Measurements from ENCODE around the gene CASP7. TPM values are rescaled to one million over a fixed set of nuclear protein-coding genes. Genes with fewer than 3 reads are reported as not detected.

CASP7 gene
- total and polyA plus RNA-seq, 7 experiments from 2014 or later, result 8.5 to 43.4 (median 13.6) TPM

DNA sequence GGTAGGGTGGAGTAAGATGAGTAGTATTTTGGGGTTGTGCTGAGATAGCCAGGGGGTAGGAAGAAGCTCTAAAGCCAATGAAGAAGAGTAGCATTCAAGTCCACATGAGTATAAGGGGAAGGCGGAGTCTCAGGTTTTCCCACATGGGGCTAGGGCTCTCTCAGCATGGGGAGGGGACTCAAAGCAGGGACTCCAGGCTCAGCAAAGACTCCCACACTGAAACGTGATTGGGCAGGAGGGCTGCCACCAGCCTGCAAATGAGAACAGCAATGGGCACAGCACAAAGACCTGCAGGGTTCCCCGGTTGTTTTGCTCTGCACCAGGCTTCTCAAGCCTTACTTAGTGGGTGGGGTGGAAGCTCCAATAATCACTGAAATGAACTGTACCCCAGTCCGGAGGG, 14.4 kb upstream of the CASP7 start:
- DNase-seq (no peak), ATAC-seq (no peak)
- Histone ChIP-seq H3K9me3 (ENCODE audit: control insufficient read depth in 2 of 3, low read length in 3 of 3) (peaks cover 0 to 2% (median 0%) of the 10 kb centered on the region in 3 experiments), H3K27ac (ENCODE audit: low read depth, low read length) (no peak overlapping the region), H3K27me3 (ENCODE audit: control insufficient read depth in 2 of 2, insufficient read depth in 2 of 2, low read length in 2 of 2) (no peaks in the 10 kb centered on the region), H3K36me3 (ENCODE audit: control insufficient read depth in 2 of 3, insufficient read depth in 3 of 3, low read length in 3 of 3) (no peaks in the 10 kb centered on the region), H3K4me1 (ENCODE audit: control insufficient read depth in 2 of 2, insufficient read depth in 2 of 2, low read length in 2 of 2) (no peaks in the 10 kb centered on the region), H3K4me3 (ENCODE audit: low read length) (no peak overlapping the region)
- Mint-ChIP-seq H3K4me3 (no peak overlapping the region), H3K27me3 (peaks cover 0 to 20% (median 12%) of the 10 kb centered on the region in 5 donors), H3K36me3 (peaks cover 0 to 4% (median 0%) of the 10 kb centered on the region in 5 donors), H3K4me1 (peaks cover 0 to 11% (median 0%) of the 10 kb centered on the region in 7 donors), H3K9me3 (peaks cover 0 to 5% (median 4%) of the 10 kb centered on the region in 11 donors), H3K27ac (no peak overlapping the region)
- CTCF ChIA-PET, result no interaction called here
- intact Hi-C loops (cut with micrococcal nuclease), result no loop called here
- POLR2A ChIA-PET, result no interaction called here

DNA sequence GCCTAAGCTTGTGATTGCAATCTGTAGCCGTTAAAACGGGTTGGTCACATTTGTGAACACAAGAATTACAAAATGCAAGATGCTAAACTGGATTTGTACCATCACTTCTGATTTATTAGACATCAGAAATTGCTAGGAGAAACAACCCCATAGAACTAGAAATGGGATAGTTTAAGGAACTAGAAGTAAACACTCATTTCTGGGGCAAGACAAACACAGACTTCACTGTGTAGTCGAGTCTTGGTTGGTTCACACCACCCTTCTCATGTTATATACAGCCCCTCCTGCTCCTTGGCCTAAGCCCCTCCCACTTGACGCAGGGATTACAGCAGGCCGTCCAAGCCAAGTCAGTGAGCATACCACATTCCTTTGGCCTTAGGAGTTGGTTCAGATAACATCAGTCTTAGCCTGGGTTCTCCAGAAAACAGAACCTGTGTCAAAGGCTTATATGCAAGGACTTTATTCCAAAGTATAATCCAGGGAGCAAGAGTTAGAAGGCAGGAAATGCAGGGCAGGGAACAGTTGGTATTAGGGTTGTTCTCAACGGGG, 13.8 kb upstream of the CASP7 start:
- ATAC-seq, result no peak
- Mint-ChIP-seq H3K27me3 (peaks cover 0 to 20% (median 14%) of the 10 kb centered on the region in 5 donors), H3K4me1 (peaks cover 0 to 11% (median 0%) of the 10 kb centered on the region in 7 donors), H3K9me3 (peaks cover 0 to 10% (median 7%) of the 10 kb centered on the region in 11 donors), H3K27ac (no peak overlapping the region), H3K36me3 (peaks cover 0 to 4% (median 0%) of the 10 kb centered on the region in 5 donors), H3K4me3 (no peak overlapping the region)
- no peaks in the 10 kb centered on the region for H3K27me3 ChIP-seq (ENCODE audit: control insufficient read depth in 2 of 2, insufficient read depth in 2 of 2, low read length in 2 of 2)
- no peak for DNase-seq
- no peak overlapping the region for H3K4me3 ChIP-seq (ENCODE audit: low read length)
- H3K9me3 ChIP-seq (ENCODE audit: control insufficient read depth in 2 of 3, low read length in 3 of 3), result peaks cover 0 to 7% (median 0%) of the 10 kb centered on the region in 3 experiments
- no peak overlapping the region for H3K27ac ChIP-seq (ENCODE audit: low read depth, low read length)
- CTCF ChIA-PET, result no interaction called here
- no peaks in the 10 kb centered on the region for H3K36me3 ChIP-seq (ENCODE audit: control insufficient read depth in 2 of 3, insufficient read depth in 3 of 3, low read length in 3 of 3)
- no peaks in the 10 kb centered on the region for H3K4me1 ChIP-seq (ENCODE audit: control insufficient read depth in 2 of 2, insufficient read depth in 2 of 2, low read length in 2 of 2)
- intact Hi-C loops (cut with micrococcal nuclease), result no loop called here
- POLR2A ChIA-PET, result no interaction called here

DNA sequence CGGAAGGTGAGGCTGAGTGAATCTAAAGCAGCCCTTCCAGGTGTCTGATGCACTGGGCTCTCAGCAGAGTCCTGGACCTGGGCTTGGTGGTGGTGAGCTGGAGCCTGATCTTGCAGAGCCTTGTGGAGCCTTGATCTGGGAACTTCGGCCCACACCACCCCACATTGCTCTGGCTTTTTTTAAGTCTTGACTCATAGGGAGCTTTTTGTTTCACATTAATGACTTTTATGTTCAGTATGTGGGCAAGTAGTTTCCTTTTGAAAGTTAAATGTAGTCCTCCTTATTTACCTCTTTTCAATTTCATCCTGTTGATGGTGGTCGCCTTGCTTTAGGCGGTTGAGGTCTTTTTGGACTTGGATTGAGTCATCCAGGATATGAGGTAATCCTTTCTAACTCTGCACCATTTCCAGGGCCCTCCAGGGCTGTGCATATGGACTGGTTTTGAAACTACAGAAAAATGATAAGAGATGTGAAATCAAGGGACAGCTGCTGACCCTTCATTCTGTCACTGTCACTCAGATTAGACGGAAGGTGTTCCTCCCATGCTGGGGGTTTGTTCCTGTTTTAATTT, 12.9 kb upstream of the CASP7 start:
- no peaks in the 10 kb centered on the region for H3K4me1 ChIP-seq (ENCODE audit: control insufficient read depth in 2 of 2, insufficient read depth in 2 of 2, low read length in 2 of 2)
- Mint-ChIP-seq H3K27me3 (peaks cover 0 to 18% (median 16%) of the 10 kb centered on the region in 5 donors), H3K27ac (peak overlapping the region in 1 of 9 donors; percentile 47), H3K4me3 (no peak overlapping the region), H3K36me3 (peaks cover 0 to 4% (median 0%) of the 10 kb centered on the region in 5 donors), H3K9me3 (peaks cover 0 to 14% (median 7%) of the 10 kb centered on the region in 11 donors), H3K4me1 (peaks cover 0 to 11% (median 0%) of the 10 kb centered on the region in 7 donors)
- DNase-seq, result no peak
- ATAC-seq, result no peak
- no peak overlapping the region for H3K4me3 ChIP-seq (ENCODE audit: low read length)
- peaks cover 0 to 9% (median 0%) of the 10 kb centered on the region in 3 experiments for H3K9me3 ChIP-seq (ENCODE audit: control insufficient read depth in 2 of 3, low read length in 3 of 3)
- H3K36me3 ChIP-seq (ENCODE audit: control insufficient read depth in 2 of 3, insufficient read depth in 3 of 3, low read length in 3 of 3), result no peaks in the 10 kb centered on the region
- no peaks in the 10 kb centered on the region for H3K27me3 ChIP-seq (ENCODE audit: control insufficient read depth in 2 of 2, insufficient read depth in 2 of 2, low read length in 2 of 2)
- CTCF ChIA-PET, result no interaction called here
- no peak overlapping the region for H3K27ac ChIP-seq (ENCODE audit: low read depth, low read length)
- POLR2A ChIA-PET, result no interaction called here
- intact Hi-C loops (cut with micrococcal nuclease), result no loop called here

DNA sequence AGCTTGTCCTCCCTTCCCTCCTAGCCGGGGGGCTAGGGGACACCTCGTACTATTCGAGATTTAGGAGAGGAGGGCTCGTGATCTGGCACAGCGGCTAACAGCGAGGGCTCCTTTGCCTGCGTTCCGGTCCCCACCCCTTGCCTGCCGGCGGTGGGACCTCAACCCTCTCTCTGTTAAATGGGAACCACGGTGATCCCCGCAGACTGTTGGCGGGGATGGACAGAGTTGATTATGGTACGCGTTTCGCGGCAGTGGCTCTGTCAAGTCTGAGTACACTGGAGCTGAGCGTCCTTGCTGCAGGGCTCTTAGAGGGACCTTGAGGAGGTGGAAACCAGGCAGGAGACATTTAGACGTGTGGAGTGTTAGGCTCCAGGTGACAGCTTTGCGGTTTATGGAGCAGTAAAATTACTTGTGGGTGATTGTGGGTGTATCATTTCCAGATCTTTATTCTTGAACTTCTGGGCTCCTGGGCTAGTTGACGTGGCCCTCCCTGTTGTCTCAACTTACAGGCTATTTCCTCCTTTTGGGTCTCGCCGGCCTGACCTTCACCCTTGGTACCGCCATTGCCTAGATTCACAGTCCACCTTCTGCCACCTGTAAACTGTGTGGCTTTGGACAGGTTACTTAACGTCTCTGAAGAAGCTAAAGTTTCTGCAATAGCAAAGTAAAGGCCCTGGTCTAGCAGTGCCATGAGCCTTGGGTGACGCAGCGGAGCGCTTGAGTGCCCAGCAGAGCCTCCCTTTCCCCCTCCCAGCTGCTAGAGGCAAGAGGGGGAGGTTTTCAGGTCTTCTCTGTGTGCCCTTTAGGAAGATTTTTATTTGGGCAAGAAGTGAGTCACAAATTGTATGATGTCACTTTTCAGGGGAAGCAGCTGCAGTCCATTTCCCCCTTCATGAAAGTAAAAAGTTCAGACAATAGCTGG, 739 bp downstream of the CASP7 start:
- peak overlapping the region; percentile 96 for H3K4me3 ChIP-seq (ENCODE audit: low read length)
- ChIA-PET CTCF (interaction anchor here (0.6 to 1.1 kb wide), 2 partner anchors 423 to 506 kb away, joined by 3 read pairs; no protein-coding TSS in a partner anchor), POLR2A (interaction anchor here (1.0 kb wide), 1 partner anchor 9 kb away, joined by 3 read pairs; no protein-coding TSS in a partner anchor)
- no peaks in the 10 kb centered on the region for H3K27me3 ChIP-seq (ENCODE audit: control insufficient read depth in 2 of 2, insufficient read depth in 2 of 2, low read length in 2 of 2)
- peaks cover 0 to 13% (median 0%) of the 10 kb centered on the region in 3 experiments for H3K36me3 ChIP-seq (ENCODE audit: control insufficient read depth in 2 of 3, insufficient read depth in 3 of 3, low read length in 3 of 3)
- peak overlapping the region; percentile 70 for H3K27ac ChIP-seq (ENCODE audit: low read depth, low read length)
- DNase-seq (peak in 4 of 9 donors; percentile 7 to 40 (median 20)), ATAC-seq (peak; percentile 45)
- H3K9me3 Mint-ChIP-seq, result peaks cover 1 to 21% (median 9%) of the 10 kb centered on the region in 11 donors
- H3K4me3 Mint-ChIP-seq, result peak overlapping the region; percentile 90 to 100 (median 94)
- peaks cover 11 to 34% (median 20%) of the 10 kb centered on the region in 5 donors for H3K36me3 Mint-ChIP-seq
- intact Hi-C loops (cut with micrococcal nuclease), result loop anchor here (1.0 to 10.0 kb wide), 5 partner anchors 422 to 1496 kb away; partner anchors contain the start of genes CCDC186 (in 1 of the 2), FHIP2A (in 1 of the 2), GPAM (in 1 of the 2) and TRUB1 (in 1 of the 2)
- H3K27ac Mint-ChIP-seq, result peak overlapping the region; percentile 53 to 96 (median 92)
- peaks cover 0 to 4% (median 0%) of the 10 kb centered on the region in 5 donors for H3K27me3 Mint-ChIP-seq
- no peaks in the 10 kb centered on the region for H3K9me3 ChIP-seq (ENCODE audit: control insufficient read depth in 2 of 3, low read length in 3 of 3)
- peaks cover 6 to 11% of the 10 kb centered on the region in 2 donors for H3K4me1 ChIP-seq (ENCODE audit: control insufficient read depth in 2 of 2, insufficient read depth in 2 of 2, low read length in 2 of 2)
- H3K4me1 Mint-ChIP-seq, result peaks cover 36 to 55% (median 43%) of the 10 kb centered on the region in 7 donors

DNA sequence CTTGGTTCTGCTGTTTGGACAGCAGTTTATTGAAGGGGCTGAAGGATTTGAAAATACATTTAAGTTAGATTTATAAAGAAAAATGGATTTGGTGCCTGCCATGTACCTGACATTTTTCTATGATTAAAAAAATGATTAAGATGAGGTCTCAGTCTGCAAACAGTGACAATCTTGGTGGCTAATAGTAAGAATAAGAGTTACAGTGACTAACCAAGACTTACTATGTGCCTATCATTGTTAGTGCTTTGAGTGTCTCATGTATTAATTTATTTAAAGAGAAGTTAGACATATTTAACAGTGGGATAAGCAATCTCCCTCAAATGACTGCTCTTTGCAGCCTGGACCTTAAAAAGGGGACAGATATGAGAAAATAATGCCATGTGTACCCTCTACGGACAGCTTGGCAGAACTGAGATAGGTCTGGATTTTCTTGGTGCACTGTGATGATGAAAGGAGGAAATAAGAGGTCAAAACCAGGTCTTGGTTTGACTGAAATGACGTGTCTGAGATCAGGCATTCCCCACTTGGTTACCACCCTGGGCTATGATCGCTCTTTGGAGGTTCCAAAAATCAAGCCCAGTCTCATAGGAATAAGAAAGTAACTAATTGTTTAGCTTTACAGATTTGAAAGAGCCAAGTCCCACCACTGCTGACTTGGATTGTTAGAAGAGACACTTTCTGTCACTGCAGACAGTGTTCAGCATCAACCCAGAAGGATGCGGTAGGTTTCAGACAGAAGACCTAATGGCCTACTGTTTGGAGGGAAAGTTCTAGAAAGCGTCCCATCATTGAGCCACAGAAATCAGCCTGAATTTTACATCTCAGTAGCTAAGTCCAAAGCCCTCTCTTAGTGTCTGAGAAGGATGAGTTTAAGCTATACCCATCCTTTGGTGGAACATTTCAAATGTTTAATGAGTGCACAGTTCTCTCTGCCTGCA, 2.1 kb downstream of the CASP7 start:
- peaks cover 2 to 33% (median 16%) of the 10 kb centered on the region in 11 donors for H3K9me3 Mint-ChIP-seq
- ATAC-seq (peak; percentile 5), DNase-seq (peak in 1 of 9 donors; percentile 45)
- H3K27ac Mint-ChIP-seq, result peak overlapping the region; percentile 53 to 96 (median 92)
- H3K27me3 ChIP-seq (ENCODE audit: control insufficient read depth in 2 of 2, insufficient read depth in 2 of 2, low read length in 2 of 2), result no peaks in the 10 kb centered on the region
- H3K27me3 Mint-ChIP-seq, result no peaks in the 10 kb centered on the region
- H3K36me3 Mint-ChIP-seq, result peaks cover 19 to 44% (median 25%) of the 10 kb centered on the region in 5 donors
- H3K27ac ChIP-seq (ENCODE audit: low read depth, low read length), result no peak overlapping the region
- POLR2A ChIA-PET, result interaction anchor here (1.0 kb wide), 1 partner anchor 172 kb away, joined by 3 read pairs; the partner anchor contains the start of gene DCLRE1A
- peaks cover 6 to 11% of the 10 kb centered on the region in 2 donors for H3K4me1 ChIP-seq (ENCODE audit: control insufficient read depth in 2 of 2, insufficient read depth in 2 of 2, low read length in 2 of 2)
- H3K4me3 ChIP-seq (ENCODE audit: low read length), result peak overlapping the region; percentile 96
- intact Hi-C loops (cut with micrococcal nuclease), result loop anchor here (5.0 to 10.0 kb wide), 4 partner anchors 420 to 1497 kb away; partner anchors contain the start of genes FHIP2A (in 1 of the 2), GPAM (in 1 of the 2) and TRUB1 (in 1 of the 2)
- CTCF ChIA-PET, result no interaction called here
- peaks cover 0 to 13% (median 0%) of the 10 kb centered on the region in 3 experiments for H3K36me3 ChIP-seq (ENCODE audit: control insufficient read depth in 2 of 3, insufficient read depth in 3 of 3, low read length in 3 of 3)
- H3K4me1 Mint-ChIP-seq, result peaks cover 41 to 60% (median 48%) of the 10 kb centered on the region in 7 donors
- peak overlapping the region in 9 of 10 donors; percentile 90 to 100 (median 95) for H3K4me3 Mint-ChIP-seq
- peaks cover 0 to 1% (median 0%) of the 10 kb centered on the region in 3 experiments for H3K9me3 ChIP-seq (ENCODE audit: control insufficient read depth in 2 of 3, low read length in 3 of 3)

All from naive thymus-derived CD4-positive, alpha-beta T cell (primary cell).